PC-9 (cell line): ENCODE measurements around the gene ALDH4A1.

Experiments
- EZH2 ChIP-seq: fragments of 200-600 bp; sonication (generic); IDR thresholded peaks from 2 replicates; pipeline ENCODE4 v1.8.0; 2017; ENCODE audit warnings: antibody characterized with exemption, low read depth
- TF ChIP-seq, protein P1 (sequence below): fragments of 200-600 bp; sonication (generic); conservative IDR thresholded peaks from 2 replicates; pipeline ENCODE4 v1.6.1; 2017; ENCODE audit warnings: mixed run types, antibody characterized with exemption, mild to moderate bottlenecking, moderate library complexity

DNA sequence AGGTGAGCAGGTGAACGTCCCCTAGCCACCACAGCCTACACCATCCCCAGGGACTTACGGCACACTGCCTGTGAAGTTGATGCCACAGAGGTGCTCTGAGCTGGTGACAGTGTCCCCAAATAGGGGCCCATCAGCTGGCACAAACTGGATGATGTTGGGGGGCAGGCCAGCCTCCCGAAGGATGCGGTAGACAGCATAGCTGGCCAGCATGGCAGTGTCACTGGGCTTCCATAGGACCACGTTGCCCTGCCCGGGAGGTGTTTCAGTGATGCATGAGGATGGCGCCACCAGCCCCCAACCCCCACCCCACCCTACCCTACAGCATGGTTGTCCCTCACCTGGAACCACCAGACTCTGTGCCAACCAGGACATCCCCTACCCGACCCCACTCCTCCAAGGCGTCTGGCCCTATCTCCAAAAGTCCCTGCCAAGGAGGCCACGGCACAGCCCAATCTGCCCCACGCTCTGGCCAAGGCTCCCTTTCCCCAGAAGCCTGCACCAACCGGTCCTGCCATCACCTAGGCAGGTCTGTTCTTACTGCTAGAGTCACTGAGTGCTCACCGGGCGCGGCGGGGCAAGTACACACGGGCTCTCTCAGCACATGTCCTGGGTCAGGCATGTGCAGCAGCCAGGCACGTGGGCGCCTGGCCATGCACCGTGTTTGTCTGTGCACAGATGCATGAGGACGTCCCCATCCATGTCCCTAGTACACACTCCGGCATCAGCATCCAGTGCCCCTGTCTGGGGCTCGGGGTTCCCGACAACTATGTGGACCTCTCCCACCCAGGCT lies 20.5 kb downstream of the ALDH4A1 start:
- TF ChIP-seq, protein P1, sequence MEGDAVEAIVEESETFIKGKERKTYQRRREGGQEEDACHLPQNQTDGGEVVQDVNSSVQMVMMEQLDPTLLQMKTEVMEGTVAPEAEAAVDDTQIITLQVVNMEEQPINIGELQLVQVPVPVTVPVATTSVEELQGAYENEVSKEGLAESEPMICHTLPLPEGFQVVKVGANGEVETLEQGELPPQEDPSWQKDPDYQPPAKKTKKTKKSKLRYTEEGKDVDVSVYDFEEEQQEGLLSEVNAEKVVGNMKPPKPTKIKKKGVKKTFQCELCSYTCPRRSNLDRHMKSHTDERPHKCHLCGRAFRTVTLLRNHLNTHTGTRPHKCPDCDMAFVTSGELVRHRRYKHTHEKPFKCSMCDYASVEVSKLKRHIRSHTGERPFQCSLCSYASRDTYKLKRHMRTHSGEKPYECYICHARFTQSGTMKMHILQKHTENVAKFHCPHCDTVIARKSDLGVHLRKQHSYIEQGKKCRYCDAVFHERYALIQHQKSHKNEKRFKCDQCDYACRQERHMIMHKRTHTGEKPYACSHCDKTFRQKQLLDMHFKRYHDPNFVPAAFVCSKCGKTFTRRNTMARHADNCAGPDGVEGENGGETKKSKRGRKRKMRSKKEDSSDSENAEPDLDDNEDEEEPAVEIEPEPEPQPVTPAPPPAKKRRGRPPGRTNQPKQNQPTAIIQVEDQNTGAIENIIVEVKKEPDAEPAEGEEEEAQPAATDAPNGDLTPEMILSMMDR = no peak
- TF ChIP-seq EZH2 = no peak
